ENCODE data around the gene ADPRHL1. TPM values are rescaled to one million over a fixed set of nuclear protein-coding genes. Genes with fewer than 3 reads are reported as not detected.

The ADPRHL1 gene
- total RNA-seq, 1 donor from 2014 or later, result 0.22 TPM

DNA sequence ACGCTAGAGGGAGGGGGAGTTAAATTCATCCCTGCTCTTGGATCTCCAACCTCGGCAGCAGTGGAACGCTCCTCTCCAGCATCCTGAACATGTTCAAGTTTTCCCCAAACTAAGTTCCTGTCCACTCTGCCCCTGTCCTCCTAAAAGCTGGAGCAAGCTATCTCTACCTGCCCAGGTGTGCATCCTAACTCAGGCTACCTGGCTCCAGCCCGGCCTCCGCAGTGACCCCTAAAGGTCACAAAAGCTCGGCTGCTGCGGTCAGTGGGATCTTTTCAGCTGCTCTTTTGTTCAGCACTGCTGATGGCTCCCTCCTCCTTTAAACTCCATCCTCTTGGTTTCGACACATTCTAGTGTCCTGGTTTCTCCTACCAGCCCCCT is 35.9 kb upstream of the ADPRHL1 start:
- Mint-ChIP-seq H3K27ac (peak overlapping the region; percentile 87), H3K9me3 (no peaks in the 10 kb centered on the region), H3K27me3 (ENCODE audit: insufficient read depth, low read depth) (peaks cover 5% of the 10 kb centered on the region), H3K36me3 (peaks cover 2% of the 10 kb centered on the region), H3K4me1 (peaks cover 38% of the 10 kb centered on the region), H3K4me3 (peak overlapping the region; percentile 95)
- Histone ChIP-seq H2AFZ (replicated peaks) (peak overlapping the region; percentile 51), H3K79me2 (ENCODE audit: low read depth) (peaks cover 92% of the 10 kb centered on the region), H3K4me2 (peak overlapping the region; percentile 95), H3K27ac (no peak overlapping the region), H3K4me3 (peak overlapping the region; percentile 63), H3K27me3 (no peaks in the 10 kb centered on the region), H3K9ac (no peak overlapping the region), H3F3A (ENCODE audit: low read depth) (peaks cover 11% of the 10 kb centered on the region), H3K4me1 (peaks cover 34% of the 10 kb centered on the region), H4K20me1 (ENCODE audit: low read depth) (peaks cover 81% of the 10 kb centered on the region), H3K36me3 (no peaks in the 10 kb centered on the region), H3K9me3 (ENCODE audit: low read depth) (no peaks in the 10 kb centered on the region)
- TF ChIP-seq, protein P1, sequence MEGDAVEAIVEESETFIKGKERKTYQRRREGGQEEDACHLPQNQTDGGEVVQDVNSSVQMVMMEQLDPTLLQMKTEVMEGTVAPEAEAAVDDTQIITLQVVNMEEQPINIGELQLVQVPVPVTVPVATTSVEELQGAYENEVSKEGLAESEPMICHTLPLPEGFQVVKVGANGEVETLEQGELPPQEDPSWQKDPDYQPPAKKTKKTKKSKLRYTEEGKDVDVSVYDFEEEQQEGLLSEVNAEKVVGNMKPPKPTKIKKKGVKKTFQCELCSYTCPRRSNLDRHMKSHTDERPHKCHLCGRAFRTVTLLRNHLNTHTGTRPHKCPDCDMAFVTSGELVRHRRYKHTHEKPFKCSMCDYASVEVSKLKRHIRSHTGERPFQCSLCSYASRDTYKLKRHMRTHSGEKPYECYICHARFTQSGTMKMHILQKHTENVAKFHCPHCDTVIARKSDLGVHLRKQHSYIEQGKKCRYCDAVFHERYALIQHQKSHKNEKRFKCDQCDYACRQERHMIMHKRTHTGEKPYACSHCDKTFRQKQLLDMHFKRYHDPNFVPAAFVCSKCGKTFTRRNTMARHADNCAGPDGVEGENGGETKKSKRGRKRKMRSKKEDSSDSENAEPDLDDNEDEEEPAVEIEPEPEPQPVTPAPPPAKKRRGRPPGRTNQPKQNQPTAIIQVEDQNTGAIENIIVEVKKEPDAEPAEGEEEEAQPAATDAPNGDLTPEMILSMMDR (IDR thresholded peaks at IDR 0.05), result peak; percentile 51
- TF ChIP-seq EZH2 (IDR thresholded peaks at IDR 0.05), result no peak
- no peak for TF ChIP-seq EZH2phosphoT487 (IDR thresholded peaks at IDR 0.05)
- DNase-seq (ENCODE audit: low spot score), result peak; percentile 63

DNA sequence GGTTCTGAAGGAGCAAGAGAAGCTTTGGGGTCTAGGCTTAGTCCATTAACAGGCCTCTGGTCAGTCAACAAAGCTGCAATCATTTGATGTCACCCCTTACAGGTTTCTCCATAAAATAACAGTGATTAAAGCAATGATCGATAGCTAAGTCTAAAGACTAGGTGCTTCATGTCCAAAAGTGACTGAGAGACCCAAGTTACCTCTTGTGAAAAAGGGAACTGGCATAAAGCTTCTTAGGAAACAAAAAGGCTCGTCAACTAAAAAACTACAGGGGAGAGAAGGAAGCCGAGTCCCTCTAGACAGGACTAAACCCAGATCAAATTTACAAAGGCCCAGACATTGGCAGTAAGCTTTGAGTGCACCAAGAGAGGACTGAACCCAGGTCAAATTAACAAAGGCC is 35.0 kb upstream of the ADPRHL1 start:
- Histone ChIP-seq H3K27me3 (no peaks in the 10 kb centered on the region), H3K9ac (no peak overlapping the region), H3K4me3 (no peak overlapping the region), H3K9me3 (ENCODE audit: low read depth) (no peaks in the 10 kb centered on the region), H3K36me3 (no peaks in the 10 kb centered on the region), H2AFZ (replicated peaks) (no peak overlapping the region), H3K4me1 (peaks cover 41% of the 10 kb centered on the region), H4K20me1 (ENCODE audit: low read depth) (peaks cover 81% of the 10 kb centered on the region), H3K79me2 (ENCODE audit: low read depth) (peaks cover 92% of the 10 kb centered on the region), H3K4me2 (peak overlapping the region; percentile 95), H3F3A (ENCODE audit: low read depth) (peaks cover 17% of the 10 kb centered on the region), H3K27ac (no peak overlapping the region)
- no peak for DNase-seq (ENCODE audit: low spot score)
- Mint-ChIP-seq H3K27ac (no peak overlapping the region), H3K4me1 (peaks cover 40% of the 10 kb centered on the region), H3K9me3 (no peaks in the 10 kb centered on the region), H3K36me3 (peaks cover 4% of the 10 kb centered on the region), H3K4me3 (peak overlapping the region; percentile 95), H3K27me3 (ENCODE audit: insufficient read depth, low read depth) (peaks cover 5% of the 10 kb centered on the region)
- no peak for TF ChIP-seq EZH2phosphoT487 (IDR thresholded peaks at IDR 0.05)
- TF ChIP-seq, protein P1 (IDR thresholded peaks at IDR 0.05), result no peak
- TF ChIP-seq EZH2 (IDR thresholded peaks at IDR 0.05), result no peak

DNA sequence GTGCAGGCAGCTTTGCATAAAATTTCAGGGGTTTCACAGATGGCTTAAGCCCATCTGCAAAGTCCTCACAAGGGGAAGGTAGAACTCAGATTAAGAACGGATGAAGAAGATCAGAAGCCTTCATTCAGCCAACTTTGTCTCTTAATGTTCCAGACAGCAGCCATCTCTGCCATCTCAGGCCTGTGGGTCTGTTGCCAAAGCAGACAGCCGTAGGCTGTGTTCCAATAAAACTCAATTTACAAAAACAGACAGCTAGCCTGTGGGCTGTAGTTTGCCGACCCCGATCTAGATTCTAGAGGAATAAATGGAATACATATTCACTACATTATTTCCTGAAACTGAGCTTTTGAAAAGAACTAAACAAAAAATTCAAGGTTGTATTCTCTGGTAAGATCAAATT is 33.4 kb upstream of the ADPRHL1 start:
- Histone ChIP-seq H3K9me3 (ENCODE audit: low read depth) (no peaks in the 10 kb centered on the region), H3F3A (ENCODE audit: low read depth) (peaks cover 17% of the 10 kb centered on the region), H2AFZ (replicated peaks) (no peak overlapping the region), H3K4me1 (peaks cover 31% of the 10 kb centered on the region), H3K4me3 (no peak overlapping the region), H4K20me1 (ENCODE audit: low read depth) (peaks cover 83% of the 10 kb centered on the region), H3K79me2 (ENCODE audit: low read depth) (peaks cover 92% of the 10 kb centered on the region), H3K9ac (no peak overlapping the region), H3K27me3 (no peaks in the 10 kb centered on the region), H3K36me3 (no peaks in the 10 kb centered on the region), H3K4me2 (no peak overlapping the region), H3K27ac (no peak overlapping the region)
- Mint-ChIP-seq H3K9me3 (no peaks in the 10 kb centered on the region), H3K4me3 (no peak overlapping the region), H3K36me3 (peaks cover 7% of the 10 kb centered on the region), H3K27ac (peak overlapping the region; percentile 9), H3K4me1 (peaks cover 36% of the 10 kb centered on the region), H3K27me3 (ENCODE audit: insufficient read depth, low read depth) (peaks cover 5% of the 10 kb centered on the region)
- TF ChIP-seq EZH2phosphoT487 (IDR thresholded peaks at IDR 0.05) (no peak), EZH2 (IDR thresholded peaks at IDR 0.05) (no peak)
- TF ChIP-seq, protein P1 (IDR thresholded peaks at IDR 0.05), result no peak
- DNase-seq (ENCODE audit: low spot score), result no peak
